GM12865 (cell line): ENCODE data around the gene BCAM.
A peak's percentile ranks its signal among the peaks of the same experiment; 100 is the strongest.

Source experiments
- DNase-seq: peaks from one replicate; pipeline ENCODE4 v3.0.0; 2010; ENCODE audit warnings: low read depth
- H3K4me3 ChIP-seq: 2 replicates; pipeline ENCODE4 v1.5.1; 2011; ENCODE audit warnings: mild to moderate bottlenecking, low read depth, low read length, control low read depth
- CTCF ChIP-seq: IDR thresholded peaks from 2 replicates; pipeline ENCODE4 v1.5.1; 2011; ENCODE audit warnings: low read length, control low read depth, low read depth, inconsistent platforms; ENCODE audit not compliant: insufficient read depth; ENCODE audit errors: missing control alignments

Gene BCAM

GRCh38 chr19:44807162-44807561 lies 1.7 kb upstream of the BCAM start:
- no peak overlapping the region for H3K4me3 ChIP-seq
- DNase-seq, result no peak
- no peak for TF ChIP-seq CTCF

DNA sequence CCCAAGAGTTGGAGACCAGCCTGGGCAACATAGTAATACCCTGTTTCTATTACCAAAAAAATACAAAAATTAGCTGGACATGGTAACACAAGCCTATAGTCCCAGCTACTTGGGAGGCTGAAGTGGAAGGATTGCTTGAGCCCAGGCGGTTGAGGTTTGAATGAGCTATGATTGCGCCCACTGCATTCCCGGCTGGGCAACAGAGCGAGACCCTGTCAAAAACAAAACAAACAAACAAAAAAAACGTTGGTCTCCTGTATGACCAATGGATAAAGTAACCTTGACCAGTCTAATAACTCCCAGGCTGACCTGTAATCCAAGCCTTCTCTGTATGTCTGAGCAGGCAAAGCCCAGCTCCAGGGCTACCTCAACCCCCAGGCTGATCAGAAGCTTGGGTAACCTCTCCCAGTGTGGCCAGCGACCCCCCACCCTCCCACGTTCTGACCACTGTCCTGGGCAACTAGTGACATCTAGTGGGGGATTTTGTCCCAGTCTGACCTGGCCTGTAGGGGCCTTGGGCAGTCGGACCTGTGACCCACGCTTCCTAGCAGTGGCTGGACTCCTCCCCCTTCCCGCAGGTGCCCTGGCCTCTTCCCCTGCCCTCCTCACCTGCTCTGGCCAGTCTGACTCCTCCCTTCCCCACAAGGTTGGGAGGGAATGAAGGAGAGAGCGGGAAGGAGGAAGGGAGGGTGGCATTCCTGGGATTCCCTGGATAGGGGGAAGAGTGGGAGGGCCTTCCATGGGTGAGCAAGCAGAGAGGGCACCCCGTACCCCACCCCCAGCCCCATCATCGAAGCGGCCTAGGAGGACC lies 1.0 kb upstream of the BCAM start:
- no peak for DNase-seq
- TF ChIP-seq CTCF, result peak; percentile 8
- H3K4me3 ChIP-seq, result no peak overlapping the region

DNA sequence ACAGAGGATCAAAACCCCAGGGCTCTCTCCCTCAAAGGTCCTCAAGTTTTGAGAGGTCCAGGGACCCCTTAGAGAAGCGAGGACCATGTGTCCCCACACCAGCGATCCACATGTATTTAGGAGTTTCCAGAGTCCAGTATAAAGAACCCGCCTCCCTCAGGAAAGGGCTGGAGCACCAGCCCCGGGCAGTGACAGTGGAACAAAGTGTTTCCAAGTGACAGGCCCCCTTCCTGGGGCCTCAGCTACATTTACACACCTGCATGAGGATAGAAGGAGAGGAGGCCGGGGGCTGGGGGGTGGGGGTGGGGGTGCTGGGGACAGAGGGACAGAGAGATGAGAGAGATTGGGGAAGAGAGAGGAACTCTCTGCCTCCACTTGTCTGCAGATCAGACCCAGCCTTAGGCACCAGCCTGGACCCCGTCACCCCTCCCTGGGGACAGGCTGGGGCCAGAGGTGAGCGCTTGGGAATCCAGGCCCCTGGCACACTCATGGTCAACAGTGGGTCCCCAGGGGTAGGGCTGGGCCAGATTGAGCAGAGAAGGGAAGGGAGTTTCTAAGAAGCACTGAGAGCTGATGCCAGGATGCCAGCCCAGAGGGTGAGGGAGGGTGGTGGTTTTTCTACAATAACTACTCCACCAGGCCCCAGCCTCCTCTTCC lies 802 bp downstream of the BCAM start:
- DNase-seq, result no peak
- H3K4me3 ChIP-seq, result no peak overlapping the region
- no peak for TF ChIP-seq CTCF

DNA sequence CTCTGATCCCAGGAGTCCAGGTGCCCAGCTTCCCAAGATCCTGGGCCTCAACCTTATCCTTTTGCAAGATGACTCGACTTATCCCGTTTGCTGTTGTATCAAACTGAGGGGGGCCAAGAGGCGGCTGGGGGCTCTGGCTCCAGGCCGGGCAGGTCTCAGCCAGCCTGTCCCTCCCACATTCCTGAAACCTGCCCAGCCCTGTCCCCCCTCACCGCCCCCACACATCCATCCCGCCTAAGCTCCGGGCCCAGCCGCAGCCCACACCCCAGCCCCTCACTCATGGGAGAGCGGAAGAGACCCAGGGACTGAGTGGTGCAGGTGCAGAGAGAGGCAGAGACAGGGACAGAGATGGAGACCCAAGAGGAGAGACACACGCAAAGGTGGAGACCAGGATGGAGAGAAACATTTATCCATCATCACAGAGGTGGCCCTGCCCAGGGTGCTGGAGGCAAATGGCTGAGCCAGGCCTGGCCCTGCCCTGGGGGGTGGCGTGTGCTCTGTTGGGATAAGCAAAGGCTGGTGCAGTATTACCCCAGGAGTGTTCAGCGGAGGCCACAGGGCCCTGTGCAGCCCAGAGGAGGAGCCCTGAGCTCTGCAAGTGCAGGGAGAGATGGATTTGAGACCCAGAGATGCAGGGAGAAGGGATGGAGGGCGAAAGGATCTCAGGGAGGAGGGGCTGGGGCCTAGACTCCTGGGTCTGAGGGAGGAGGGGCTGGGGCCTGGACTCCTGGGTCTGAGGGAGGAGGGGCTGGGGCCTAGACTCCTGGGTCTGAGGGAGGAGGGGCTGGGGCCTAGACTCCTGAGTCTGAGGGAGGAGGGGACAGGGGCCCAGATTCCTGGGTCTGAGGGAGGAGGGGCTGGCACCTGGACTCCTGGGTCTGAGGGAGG lies 1.6 kb downstream of the BCAM start:
- no peak for DNase-seq
- no peak overlapping the region for H3K4me3 ChIP-seq
- TF ChIP-seq CTCF, result no peak

DNA sequence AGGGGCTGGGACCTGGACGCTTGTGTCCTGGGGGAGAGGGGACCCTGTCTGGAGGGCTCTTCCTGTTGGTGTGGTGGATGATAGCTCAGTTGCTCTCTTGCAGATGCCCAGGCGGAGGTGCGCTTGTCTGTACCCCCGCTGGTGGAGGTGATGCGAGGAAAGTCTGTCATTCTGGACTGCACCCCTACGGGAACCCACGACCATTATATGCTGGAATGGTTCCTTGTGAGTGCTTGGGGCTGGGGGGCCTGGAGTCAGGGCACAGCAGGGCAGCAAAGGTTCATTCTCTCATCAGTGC lies 2.2 kb downstream of the BCAM start:
- TF ChIP-seq CTCF, result no peak
- no peak for DNase-seq
- H3K4me3 ChIP-seq, result no peak overlapping the region

GRCh38 chr19:44812142-44812718 lies 3.3 kb downstream of the BCAM start:
- H3K4me3 ChIP-seq, result no peak overlapping the region
- no peak for DNase-seq
- TF ChIP-seq CTCF, result no peak
